Colonic mucosa (tissue), 4 donors: Measurements from ENCODE around the gene DSCAML1. TPM values are rescaled to one million over a fixed set of nuclear protein-coding genes. Genes with fewer than 3 reads are reported as not detected.

ENCODE experiments used
- DNase-seq: peaks from one replicate; pipeline ENCODE4 v3.0.0-alpha.2; 2020
- H3K27ac ChIP-seq: fragments of 200-600 bp; one replicate; pipeline ENCODE4 v1.8.0; 2021
- H3K27me3 ChIP-seq: fragments of 200-600 bp; one replicate; pipeline ENCODE4 v1.8.0; 2021
- H3K36me3 ChIP-seq: fragments of 200-600 bp; one replicate; pipeline ENCODE4 v1.8.0; 2021
- H3K4me1 ChIP-seq: fragments of 200-600 bp; one replicate; pipeline ENCODE4 v1.8.0; 2021; ENCODE audit warnings: mild to moderate bottlenecking
- H3K4me3 ChIP-seq: fragments of 200-600 bp; one replicate; pipeline ENCODE4 v1.8.0; 2021
- H3K9ac ChIP-seq, 2 donors: one replicate each; pipeline ENCODE4 v1.7.0; 2013; ENCODE audit warnings: control low read depth in 2 of 2, low read depth in 2 of 2, low read length in 2 of 2
- H3K9me3 ChIP-seq: fragments of 200-600 bp; one replicate; pipeline ENCODE4 v1.8.0; 2021
- intact Hi-C: fragments of 100-400 bp; cut with DNase I; formaldehyde crosslinking; loops from one replicate; pipeline ENCODE4 v1.14.1; 2022
- total RNA-seq, 2 donors: library from RNA; stranded (reverse); fragmentation: NEBNext Ultra II Directional in 1 of 2; extraction: Animal tissue kit (Norgen Biotek cat#: 25700) in 1 of 2; gene quantifications; one replicate each; pipeline ENCODE4 v1.2.1, GENCODE V29; 2021
- TF ChIP-seq, protein P1 (sequence below): fragments of 200-600 bp; IDR thresholded peaks from one replicate; pipeline ENCODE4 v1.8.0; 2022; ENCODE audit warnings: antibody characterized with exemption, mild to moderate bottlenecking
- donor health status: healthy.
- donor health status: DM: no; HTN: no; CAD: no.
- donor health status: DM: no; HTN: no; CAD: no.

The DSCAML1 gene
- total RNA-seq, 2 donors from 2014 or later, result 1.2 to 4.3 TPM

DNA sequence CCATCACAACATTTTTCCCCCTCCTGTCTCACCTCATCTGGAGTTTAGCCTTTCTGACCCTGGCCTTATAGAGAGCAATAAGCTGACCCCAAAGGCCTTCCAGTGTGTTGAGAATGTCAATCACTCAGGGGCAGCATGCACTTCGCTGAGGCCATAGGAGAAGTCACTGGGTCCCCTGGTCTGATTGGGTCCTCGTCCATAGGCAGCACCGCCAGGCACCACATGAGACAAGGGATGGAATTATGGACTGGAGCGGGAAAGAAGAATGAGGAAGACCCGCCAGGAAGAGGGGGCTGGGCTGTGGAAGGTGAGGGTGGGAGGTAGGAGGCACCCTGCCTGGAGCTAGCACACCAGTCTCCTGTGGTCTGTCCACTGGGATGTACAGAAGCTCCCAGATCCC lies 72.9 kb downstream of the DSCAML1 start:
- no peaks in the 10 kb centered on the region for H3K27me3 ChIP-seq
- DNase-seq, result no peak
- H3K4me1 ChIP-seq, result no peaks in the 10 kb centered on the region
- H3K9me3 ChIP-seq, result no peaks in the 10 kb centered on the region
- no peak overlapping the region for H3K27ac ChIP-seq
- no peak overlapping the region for H3K4me3 ChIP-seq
- TF ChIP-seq, protein P1, sequence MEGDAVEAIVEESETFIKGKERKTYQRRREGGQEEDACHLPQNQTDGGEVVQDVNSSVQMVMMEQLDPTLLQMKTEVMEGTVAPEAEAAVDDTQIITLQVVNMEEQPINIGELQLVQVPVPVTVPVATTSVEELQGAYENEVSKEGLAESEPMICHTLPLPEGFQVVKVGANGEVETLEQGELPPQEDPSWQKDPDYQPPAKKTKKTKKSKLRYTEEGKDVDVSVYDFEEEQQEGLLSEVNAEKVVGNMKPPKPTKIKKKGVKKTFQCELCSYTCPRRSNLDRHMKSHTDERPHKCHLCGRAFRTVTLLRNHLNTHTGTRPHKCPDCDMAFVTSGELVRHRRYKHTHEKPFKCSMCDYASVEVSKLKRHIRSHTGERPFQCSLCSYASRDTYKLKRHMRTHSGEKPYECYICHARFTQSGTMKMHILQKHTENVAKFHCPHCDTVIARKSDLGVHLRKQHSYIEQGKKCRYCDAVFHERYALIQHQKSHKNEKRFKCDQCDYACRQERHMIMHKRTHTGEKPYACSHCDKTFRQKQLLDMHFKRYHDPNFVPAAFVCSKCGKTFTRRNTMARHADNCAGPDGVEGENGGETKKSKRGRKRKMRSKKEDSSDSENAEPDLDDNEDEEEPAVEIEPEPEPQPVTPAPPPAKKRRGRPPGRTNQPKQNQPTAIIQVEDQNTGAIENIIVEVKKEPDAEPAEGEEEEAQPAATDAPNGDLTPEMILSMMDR, result no peak
- no peak overlapping the region for H3K9ac ChIP-seq
- no peaks in the 10 kb centered on the region for H3K36me3 ChIP-seq
- intact Hi-C loops, result no loop called here

DNA sequence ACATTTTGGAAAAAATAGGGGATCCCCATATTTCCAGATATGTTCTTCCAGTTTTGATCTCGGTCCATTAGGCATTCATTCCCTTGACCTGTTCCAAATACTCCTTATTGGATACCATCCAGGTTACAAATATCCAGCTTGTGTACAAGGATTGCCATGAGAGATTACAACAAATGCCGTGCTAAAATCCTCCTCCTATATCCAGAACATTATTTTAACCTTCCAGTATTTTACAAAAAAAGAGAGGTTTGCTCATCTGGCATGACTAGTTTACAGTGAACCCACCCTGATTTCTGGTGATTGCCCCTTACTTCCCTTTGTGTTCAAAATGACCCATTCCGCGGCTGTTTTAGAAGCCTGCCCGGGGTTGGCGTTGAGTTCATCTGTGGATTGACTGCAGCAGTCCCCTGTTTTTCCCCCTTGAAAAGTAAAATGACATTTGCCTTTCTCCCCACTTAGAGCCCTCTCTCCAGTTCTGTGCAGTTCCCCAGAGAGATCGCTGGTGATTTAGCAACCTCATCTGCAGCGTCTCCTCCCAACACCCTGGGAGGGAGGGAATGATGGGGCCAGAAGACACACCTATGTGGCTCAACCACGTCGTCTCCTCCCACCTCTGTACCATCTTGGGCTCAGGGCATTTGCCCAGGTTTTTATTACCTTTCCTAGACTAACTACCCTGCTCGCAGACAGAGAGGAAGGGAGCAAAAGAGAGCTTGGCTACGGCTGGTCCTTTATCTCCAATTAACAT lies 73.6 kb downstream of the DSCAML1 start:
- TF ChIP-seq, protein P1, result no peak
- Histone ChIP-seq H3K9me3 (no peaks in the 10 kb centered on the region), H3K4me1 (no peaks in the 10 kb centered on the region), H3K27me3 (no peaks in the 10 kb centered on the region), H3K36me3 (no peaks in the 10 kb centered on the region), H3K4me3 (no peak overlapping the region), H3K27ac (no peak overlapping the region), H3K9ac (no peak overlapping the region)
- peak; percentile 69 for DNase-seq
- intact Hi-C loops, result no loop called here

DNA sequence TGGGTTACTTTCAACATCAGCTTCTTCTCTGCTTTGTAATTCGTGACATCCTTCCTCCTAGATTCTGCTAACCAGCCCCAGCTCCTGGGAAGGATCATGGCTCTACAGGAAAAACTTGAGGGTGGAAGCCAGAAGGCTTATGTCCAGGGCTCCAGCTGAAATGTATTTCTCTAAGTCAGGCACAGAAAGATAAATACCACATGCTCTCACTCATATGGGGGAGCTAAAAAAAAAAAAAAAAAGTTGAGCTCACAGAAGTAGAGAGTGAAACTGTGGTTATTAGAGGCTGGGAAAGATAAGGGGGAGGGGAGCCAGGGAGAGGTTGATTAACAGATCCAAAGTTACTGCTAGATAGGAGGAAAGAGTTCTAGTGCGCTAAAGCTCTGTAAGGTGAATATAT lies 74.9 kb downstream of the DSCAML1 start:
- H3K27ac ChIP-seq, result no peak overlapping the region
- no peak overlapping the region for H3K4me3 ChIP-seq
- no peak for DNase-seq
- no peak overlapping the region for H3K9ac ChIP-seq
- intact Hi-C loops, result no loop called here
- no peaks in the 10 kb centered on the region for H3K9me3 ChIP-seq
- H3K36me3 ChIP-seq, result no peaks in the 10 kb centered on the region
- no peaks in the 10 kb centered on the region for H3K27me3 ChIP-seq
- no peaks in the 10 kb centered on the region for H3K4me1 ChIP-seq
- TF ChIP-seq, protein P1, result no peak

DNA sequence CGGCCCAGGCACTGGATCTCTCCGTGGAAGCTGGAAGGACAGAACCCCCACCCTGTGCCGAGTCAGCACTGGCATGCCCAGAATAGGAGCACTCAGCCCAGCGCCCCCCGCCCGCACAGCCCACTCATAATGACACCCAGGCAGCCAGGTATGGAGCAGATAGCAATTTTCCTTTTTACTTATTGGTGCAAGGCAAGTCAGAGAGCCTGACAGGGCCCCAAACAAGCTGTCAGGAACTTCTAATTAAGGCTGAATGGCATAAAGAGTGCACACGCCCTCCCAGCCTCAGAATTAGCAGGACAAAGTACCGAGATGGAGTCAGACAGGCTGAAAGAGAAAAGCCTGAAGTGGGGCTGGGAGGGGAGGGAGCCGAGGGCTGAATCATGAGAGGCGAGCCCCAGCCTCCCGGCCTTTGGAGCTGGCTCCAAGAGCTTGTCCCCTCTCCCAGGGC lies 76.9 kb downstream of the DSCAML1 start:
- Histone ChIP-seq H3K27ac (no peak overlapping the region), H3K4me1 (no peaks in the 10 kb centered on the region), H3K27me3 (no peaks in the 10 kb centered on the region), H3K9me3 (no peaks in the 10 kb centered on the region), H3K36me3 (no peaks in the 10 kb centered on the region), H3K9ac (no peak overlapping the region), H3K4me3 (no peak overlapping the region)
- TF ChIP-seq, protein P1, result no peak
- no peak for DNase-seq
- intact Hi-C loops, result no loop called here

DNA sequence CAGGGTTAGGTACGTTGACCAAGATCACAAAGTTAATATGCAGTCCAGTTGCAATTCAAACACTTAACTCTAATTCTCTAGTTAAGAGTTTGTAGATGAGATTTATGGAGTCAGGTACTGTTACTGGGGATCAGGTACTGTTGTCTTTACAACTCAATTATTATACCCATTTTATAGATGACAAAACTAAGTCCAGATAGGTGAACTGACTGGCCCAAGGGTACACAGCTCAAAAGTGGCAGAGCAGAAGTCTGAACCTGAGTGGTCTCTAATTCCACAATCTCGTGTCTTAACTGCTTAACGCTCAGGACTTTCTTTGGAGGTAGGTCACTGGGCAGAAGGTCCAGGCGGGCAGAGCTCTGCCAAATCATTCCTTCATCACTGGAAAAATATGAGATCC lies 77.5 kb downstream of the DSCAML1 start:
- H3K9ac ChIP-seq, result no peak overlapping the region
- intact Hi-C loops, result no loop called here
- no peaks in the 10 kb centered on the region for H3K9me3 ChIP-seq
- H3K27me3 ChIP-seq, result no peaks in the 10 kb centered on the region
- no peak overlapping the region for H3K27ac ChIP-seq
- no peaks in the 10 kb centered on the region for H3K4me1 ChIP-seq
- TF ChIP-seq, protein P1, result no peak
- H3K36me3 ChIP-seq, result no peaks in the 10 kb centered on the region
- DNase-seq, result no peak
- H3K4me3 ChIP-seq, result no peak overlapping the region
